ENCODE measurements around the gene USF2.
A peak's percentile ranks its signal among the peaks of the same experiment; 100 is the strongest.

Gene USF2

DNA sequence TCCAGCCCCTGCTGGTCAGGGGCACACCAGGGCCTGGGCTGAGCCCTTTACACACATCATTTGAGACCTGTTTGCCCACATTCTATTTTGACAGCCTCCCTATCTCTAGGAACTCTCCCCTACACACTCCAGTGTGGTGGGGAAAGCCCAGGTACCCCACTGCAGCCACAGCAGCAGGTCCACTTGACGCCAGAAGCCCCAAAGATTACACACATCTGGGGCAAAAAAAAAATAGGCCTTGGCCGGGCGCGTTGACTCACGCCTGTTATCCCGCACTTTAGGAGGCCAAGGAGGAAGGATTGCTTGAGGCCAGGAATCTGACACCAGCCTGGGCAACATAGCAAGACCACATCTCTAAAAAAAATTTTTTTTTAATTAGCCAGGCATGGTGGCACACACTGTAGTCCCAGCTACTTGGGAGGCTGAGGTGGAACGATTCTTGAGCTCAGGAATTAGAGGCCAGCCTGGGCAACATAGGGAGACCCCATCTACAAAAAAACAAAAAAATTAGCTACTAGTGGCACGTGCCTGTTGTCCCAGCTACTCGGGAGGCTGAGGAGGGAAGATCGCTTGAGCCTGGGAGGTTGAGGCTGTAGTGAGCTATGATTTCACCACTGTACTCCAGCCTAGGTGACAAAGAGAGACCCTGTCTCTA is 42.2 kb downstream of the USF2 start:
- TF ChIP-seq ZNF521 (tag by site-specific recombination; IDR thresholded peaks at IDR 0.05) (no peak), KLF8 (tag by site-specific recombination; IDR thresholded peaks at IDR 0.05) (no peak), ZNF664 (tag by site-specific recombination; IDR thresholded peaks at IDR 0.05) (peak; percentile 48; the same call in 1 of the 2 replicates), ZNF121 (tag by site-specific recombination; IDR thresholded peaks at IDR 0.05) (peak; percentile 88), ZNF530 (tag by site-specific recombination; IDR thresholded peaks at IDR 0.05; ENCODE audit: low read depth) (no peak), ZNF629 (tag by site-specific recombination; IDR thresholded peaks at IDR 0.05) (no peak)
- H3K27ac ChIP-seq (ENCODE audit: extremely low read depth, low read depth, low read length) = no peak overlapping the region
- no peaks in the 10 kb centered on the region for H3K36me3 ChIP-seq (ENCODE audit: control insufficient read depth in 2 of 2, insufficient read depth in 1 of 2, low read length in 2 of 2)
- POLR2A ChIA-PET = no interaction called here
- H3K4me3 ChIP-seq (ENCODE audit: low read depth, low read length) = no peak overlapping the region
- CTCF ChIA-PET = interaction anchor here (1.2 kb wide), 1 partner anchor 16 kb away, joined by 5 read pairs; no protein-coding TSS in a partner anchor
- no peaks in the 10 kb centered on the region for H3K4me1 ChIP-seq (ENCODE audit: control insufficient read depth, insufficient read depth, low read length)
- no peaks in the 10 kb centered on the region for H3K9me3 ChIP-seq (ENCODE audit: control insufficient read depth, insufficient read depth, low read depth, low read length)

DNA sequence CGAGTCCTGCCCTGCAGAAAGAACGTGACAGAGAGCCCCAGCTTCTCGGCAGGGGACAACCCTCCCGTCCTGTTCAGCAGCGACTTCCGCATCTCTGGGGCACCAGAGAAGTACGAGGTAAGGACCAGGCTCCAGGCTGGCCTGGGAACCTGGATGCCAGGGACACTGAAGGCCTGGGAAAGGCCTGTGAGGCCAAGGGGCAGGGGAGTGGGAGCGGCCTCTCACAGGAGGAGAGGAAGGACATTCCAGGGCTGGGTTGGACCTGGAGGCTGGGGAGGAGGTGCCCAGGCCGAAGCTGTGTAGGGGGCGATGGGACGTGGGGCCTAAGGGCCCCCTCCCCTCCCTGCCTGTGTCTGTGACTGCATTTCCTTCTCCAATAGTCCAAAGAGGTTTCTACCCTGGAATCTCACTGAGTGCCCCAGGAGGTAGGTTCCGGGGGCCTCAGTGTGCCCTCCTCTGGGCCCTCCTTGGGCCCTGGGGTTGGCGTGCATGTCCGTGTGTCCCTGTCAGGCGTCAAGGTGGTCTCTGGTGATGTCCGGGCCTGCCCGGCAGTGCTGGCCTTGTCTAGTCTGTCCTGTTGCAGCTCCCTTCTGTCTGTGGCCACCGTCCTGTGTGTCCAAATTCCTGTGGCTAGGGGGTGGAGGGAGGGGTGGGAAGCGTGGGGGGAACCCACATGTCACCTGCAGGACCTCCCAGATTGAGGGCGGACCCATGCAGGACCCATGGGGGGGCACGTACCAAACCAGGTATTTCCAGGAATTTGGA is 43.3 kb downstream of the USF2 start:
- ChIA-PET CTCF (interaction anchor here (0.6 to 1.6 kb wide), 4 partner anchors 15 to 167 kb away, joined by 3 to 7 read pairs (median 4); no protein-coding TSS in a partner anchor), POLR2A (interaction anchor here (0.6 kb wide), 1 partner anchor 98 kb away, joined by 3 read pairs; no protein-coding TSS in a partner anchor)
- H3K36me3 ChIP-seq (ENCODE audit: control insufficient read depth in 2 of 2, insufficient read depth in 1 of 2, low read length in 2 of 2) = no peaks in the 10 kb centered on the region
- H3K4me3 ChIP-seq (ENCODE audit: low read depth, low read length) = no peak overlapping the region
- H3K4me1 ChIP-seq (ENCODE audit: control insufficient read depth, insufficient read depth, low read length) = no peaks in the 10 kb centered on the region
- H3K9me3 ChIP-seq (ENCODE audit: control insufficient read depth, insufficient read depth, low read depth, low read length) = no peaks in the 10 kb centered on the region
- H3K27ac ChIP-seq (ENCODE audit: extremely low read depth, low read depth, low read length) = no peak overlapping the region
- TF ChIP-seq ZBTB48 (tag by site-specific recombination; IDR thresholded peaks at IDR 0.05) (no peak), GLIS2 (tag by site-specific recombination; IDR thresholded peaks at IDR 0.05) (peak; percentile 13; the same call in 1 of the 2 replicates)

DNA sequence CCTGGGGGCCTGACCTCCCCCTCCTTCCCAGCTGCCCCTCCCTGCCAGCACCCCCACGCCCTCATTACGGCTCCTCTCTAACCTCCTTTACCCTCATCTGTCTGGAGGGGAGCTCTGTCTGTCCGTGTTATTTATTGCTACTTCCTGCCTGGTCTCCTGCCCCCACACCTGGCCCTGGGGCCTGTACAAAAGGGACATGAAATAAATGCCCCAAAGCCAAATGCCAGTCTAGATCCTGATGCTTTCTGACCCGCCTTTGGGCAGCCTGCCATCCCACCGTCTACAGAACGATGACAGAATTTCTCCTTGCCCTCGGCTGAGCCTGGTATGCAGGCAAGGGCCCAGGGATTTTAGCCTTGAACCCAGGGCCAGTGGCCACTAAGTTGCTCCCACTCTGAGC is 44.8 kb downstream of the USF2 start:
- Histone ChIP-seq H3K4me1 (ENCODE audit: control insufficient read depth, insufficient read depth, low read length) (no peaks in the 10 kb centered on the region), H3K9me3 (ENCODE audit: control insufficient read depth, insufficient read depth, low read depth, low read length) (no peaks in the 10 kb centered on the region), H3K4me3 (ENCODE audit: low read depth, low read length) (no peak overlapping the region), H3K36me3 (ENCODE audit: control insufficient read depth in 2 of 2, insufficient read depth in 1 of 2, low read length in 2 of 2) (no peaks in the 10 kb centered on the region), H3K27ac (ENCODE audit: extremely low read depth, low read depth, low read length) (no peak overlapping the region)
- TF ChIP-seq ZNF624 (tag by site-specific recombination; IDR thresholded peaks at IDR 0.05) = no peak
- 0 out of 2 replicates have a peak, but pooled peaks have one; percentile 23 for TF ChIP-seq GLIS2 (tag by site-specific recombination; IDR thresholded peaks at IDR 0.05)
- no peak for TF ChIP-seq ZNF629 (tag by site-specific recombination; IDR thresholded peaks at IDR 0.05)
- ChIA-PET POLR2A (interaction anchor here (0.5 kb wide), 1 partner anchor 321 kb away, joined by 4 read pairs; no protein-coding TSS in a partner anchor), CTCF (interaction anchor here (0.6 to 1.8 kb wide), 8 partner anchors 12 to 674 kb away, joined by 3 to 8 read pairs (median 4); no protein-coding TSS in a partner anchor)

DNA sequence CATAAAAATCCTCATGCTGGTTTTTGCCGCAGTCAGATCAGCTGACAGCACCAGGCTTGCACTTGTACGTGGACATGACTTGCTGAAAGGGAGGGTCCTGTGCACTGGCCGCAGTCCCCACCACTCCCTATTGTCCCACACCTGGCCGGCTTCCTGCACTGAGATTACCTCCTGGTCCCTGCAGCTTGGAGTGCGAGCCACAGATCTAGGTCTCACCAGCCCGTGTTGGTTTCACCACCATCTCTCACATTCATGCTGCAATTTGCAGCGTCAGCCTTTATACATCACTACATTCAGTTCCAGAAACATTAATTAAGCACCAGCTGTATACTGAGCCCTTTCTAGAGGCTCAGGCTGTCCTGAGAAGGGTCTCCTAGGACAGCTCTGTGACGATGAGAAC is 45.3 kb downstream of the USF2 start:
- Histone ChIP-seq H3K27ac (ENCODE audit: extremely low read depth, low read depth, low read length) (no peak overlapping the region), H3K4me3 (ENCODE audit: low read depth, low read length) (no peak overlapping the region), H3K9me3 (ENCODE audit: control insufficient read depth, insufficient read depth, low read depth, low read length) (no peaks in the 10 kb centered on the region), H3K36me3 (ENCODE audit: control insufficient read depth in 2 of 2, insufficient read depth in 1 of 2, low read length in 2 of 2) (no peaks in the 10 kb centered on the region), H3K4me1 (ENCODE audit: control insufficient read depth, insufficient read depth, low read length) (no peaks in the 10 kb centered on the region)
- CTCF ChIA-PET = interaction anchor here (0.6 to 1.8 kb wide), 6 partner anchors 20 to 630 kb away, joined by 3 to 8 read pairs (median 6); no protein-coding TSS in a partner anchor
- TF ChIP-seq KLF9 (tag by site-specific recombination; IDR thresholded peaks at IDR 0.05; ENCODE audit: low read depth) = no peak
- TF ChIP-seq ZNF792 (tag by site-specific recombination; IDR thresholded peaks at IDR 0.05) = peak; percentile 95
- POLR2A ChIA-PET = interaction anchor here (0.5 kb wide), 1 partner anchor 320 kb away, joined by 4 read pairs; no protein-coding TSS in a partner anchor

DNA sequence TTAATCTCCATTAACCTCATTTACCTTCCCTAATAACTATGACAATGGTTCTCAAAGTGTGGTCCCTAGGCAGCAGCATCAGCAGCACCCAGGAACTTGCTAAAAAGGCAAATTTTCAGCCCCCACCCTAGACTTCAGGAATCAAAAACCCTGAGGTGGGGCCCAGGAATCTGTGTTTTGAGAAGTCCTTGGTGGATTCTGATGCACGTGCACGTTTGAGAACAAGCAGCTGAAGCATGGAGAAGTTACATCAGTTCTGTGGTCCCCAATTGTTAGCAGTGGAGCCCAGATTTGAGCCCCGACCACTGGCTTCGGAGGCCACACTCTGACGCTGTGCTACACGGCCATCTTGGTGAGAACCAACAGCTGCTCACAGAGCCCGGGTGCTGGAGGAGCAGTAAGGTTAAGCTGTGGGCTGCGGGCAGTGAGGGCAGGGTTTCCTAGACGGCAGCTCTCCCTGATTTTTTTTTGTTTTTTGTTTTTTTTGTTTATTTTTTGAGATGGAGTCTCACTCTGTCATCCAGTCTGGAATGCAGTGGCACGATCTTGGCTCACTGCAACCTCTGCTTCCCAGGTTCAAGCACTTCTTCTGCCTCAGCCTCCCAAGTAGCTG is 46.2 kb downstream of the USF2 start:
- Histone ChIP-seq H3K9me3 (ENCODE audit: control insufficient read depth, insufficient read depth, low read depth, low read length) (no peaks in the 10 kb centered on the region), H3K36me3 (ENCODE audit: control insufficient read depth in 2 of 2, insufficient read depth in 1 of 2, low read length in 2 of 2) (no peaks in the 10 kb centered on the region), H3K4me1 (ENCODE audit: control insufficient read depth, insufficient read depth, low read length) (no peaks in the 10 kb centered on the region), H3K27ac (ENCODE audit: extremely low read depth, low read depth, low read length) (no peak overlapping the region), H3K4me3 (ENCODE audit: low read depth, low read length) (no peak overlapping the region)
- CTCF ChIA-PET = interaction anchor here (0.6 to 2.3 kb wide), 6 partner anchors 8 to 347 kb away, joined by 4 to 11 read pairs (median 4); no protein-coding TSS in a partner anchor
- POLR2A ChIA-PET = no interaction called here
- TF ChIP-seq, protein P1, sequence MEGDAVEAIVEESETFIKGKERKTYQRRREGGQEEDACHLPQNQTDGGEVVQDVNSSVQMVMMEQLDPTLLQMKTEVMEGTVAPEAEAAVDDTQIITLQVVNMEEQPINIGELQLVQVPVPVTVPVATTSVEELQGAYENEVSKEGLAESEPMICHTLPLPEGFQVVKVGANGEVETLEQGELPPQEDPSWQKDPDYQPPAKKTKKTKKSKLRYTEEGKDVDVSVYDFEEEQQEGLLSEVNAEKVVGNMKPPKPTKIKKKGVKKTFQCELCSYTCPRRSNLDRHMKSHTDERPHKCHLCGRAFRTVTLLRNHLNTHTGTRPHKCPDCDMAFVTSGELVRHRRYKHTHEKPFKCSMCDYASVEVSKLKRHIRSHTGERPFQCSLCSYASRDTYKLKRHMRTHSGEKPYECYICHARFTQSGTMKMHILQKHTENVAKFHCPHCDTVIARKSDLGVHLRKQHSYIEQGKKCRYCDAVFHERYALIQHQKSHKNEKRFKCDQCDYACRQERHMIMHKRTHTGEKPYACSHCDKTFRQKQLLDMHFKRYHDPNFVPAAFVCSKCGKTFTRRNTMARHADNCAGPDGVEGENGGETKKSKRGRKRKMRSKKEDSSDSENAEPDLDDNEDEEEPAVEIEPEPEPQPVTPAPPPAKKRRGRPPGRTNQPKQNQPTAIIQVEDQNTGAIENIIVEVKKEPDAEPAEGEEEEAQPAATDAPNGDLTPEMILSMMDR (tag by site-specific recombination; IDR thresholded peaks at IDR 0.05) = no peak
- peak; percentile 84 for TF ChIP-seq ZBTB20 (tag by site-specific recombination; IDR thresholded peaks at IDR 0.05)

All from HEK293 (cell line).